Esophagus squamous epithelium (tissue), 4 donors: ENCODE data around the gene PTPRN2.

ENCODE experiments used
- POLR2A ChIP-seq, 4 donors: fragments of 450-650 bp; IDR thresholded peaks; one replicate each; pipeline ENCODE4 v1.6.1; 2017; ENCODE audit warnings: antibody characterized with exemption in 4 of 4, mild to moderate bottlenecking in 4 of 4, moderate library complexity in 3 of 4
- TF ChIP-seq, protein P1 (sequence below), 6 experiments: fragments of 450-650 bp in 4 of 6; fragments of 200-600 bp in 2 of 6; sonication (generic) in 2 of 6; IDR thresholded peaks; one replicate each; pipeline ENCODE4 v1.5.1; 2016 to 2019; ENCODE audit warnings: antibody characterized with exemption in 6 of 6, mild to moderate bottlenecking in 4 of 6, moderate library complexity in 4 of 6

DNA sequence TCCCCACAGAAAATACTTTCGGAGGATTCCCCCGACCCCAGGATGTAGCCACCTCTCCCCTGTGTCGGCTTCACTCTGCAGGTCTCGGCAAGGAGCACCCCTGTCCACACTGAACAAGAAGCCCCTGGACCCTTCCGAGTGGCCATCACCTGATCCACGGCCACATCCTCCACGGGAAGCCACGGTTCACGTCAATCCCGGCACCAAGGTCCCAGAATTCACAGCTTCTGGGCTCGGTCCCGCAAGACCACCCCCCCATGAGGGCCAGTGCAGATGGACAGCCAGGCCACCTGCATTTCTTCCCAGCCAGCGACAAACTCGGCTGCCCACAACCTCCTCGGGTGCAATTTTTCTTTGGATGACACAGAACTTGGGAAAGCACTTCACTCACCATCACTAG is 199.6 kb downstream of the PTPRN2 start:
- TF ChIP-seq, protein P1, sequence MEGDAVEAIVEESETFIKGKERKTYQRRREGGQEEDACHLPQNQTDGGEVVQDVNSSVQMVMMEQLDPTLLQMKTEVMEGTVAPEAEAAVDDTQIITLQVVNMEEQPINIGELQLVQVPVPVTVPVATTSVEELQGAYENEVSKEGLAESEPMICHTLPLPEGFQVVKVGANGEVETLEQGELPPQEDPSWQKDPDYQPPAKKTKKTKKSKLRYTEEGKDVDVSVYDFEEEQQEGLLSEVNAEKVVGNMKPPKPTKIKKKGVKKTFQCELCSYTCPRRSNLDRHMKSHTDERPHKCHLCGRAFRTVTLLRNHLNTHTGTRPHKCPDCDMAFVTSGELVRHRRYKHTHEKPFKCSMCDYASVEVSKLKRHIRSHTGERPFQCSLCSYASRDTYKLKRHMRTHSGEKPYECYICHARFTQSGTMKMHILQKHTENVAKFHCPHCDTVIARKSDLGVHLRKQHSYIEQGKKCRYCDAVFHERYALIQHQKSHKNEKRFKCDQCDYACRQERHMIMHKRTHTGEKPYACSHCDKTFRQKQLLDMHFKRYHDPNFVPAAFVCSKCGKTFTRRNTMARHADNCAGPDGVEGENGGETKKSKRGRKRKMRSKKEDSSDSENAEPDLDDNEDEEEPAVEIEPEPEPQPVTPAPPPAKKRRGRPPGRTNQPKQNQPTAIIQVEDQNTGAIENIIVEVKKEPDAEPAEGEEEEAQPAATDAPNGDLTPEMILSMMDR (IDR thresholded peaks at IDR 0.05): no peak
- no peak for TF ChIP-seq POLR2A (IDR thresholded peaks at IDR 0.05)
